GF-D8 (cell line): ENCODE measurements around the gene TBL1XR1.

Source experiments
- DNase-seq: peaks from one replicate; lab custom pipeline; 2025; lab: John Stamatoyannopoulos, UW

Gene TBL1XR1

GRCh38 chr3:177065285-177066033 is 131.8 kb downstream of the TBL1XR1 start:
- no peak for DNase-seq

- DNase-seq, result no peak
Observed at GRCh38 chr3:177062052-177062732, 135.1 kb downstream of the TBL1XR1 start.

- DNase-seq, result no peak
Observed at GRCh38 chr3:177061369-177061768, 135.9 kb downstream of the TBL1XR1 start.

- DNase-seq, result no peak
Observed at GRCh38 chr3:177060492-177060891, 136.8 kb downstream of the TBL1XR1 start.

GRCh38 chr3:177058648-177059047 is 138.6 kb downstream of the TBL1XR1 start:
- no peak for DNase-seq

- no peak for DNase-seq
Observed at GRCh38 chr3:177057768-177058167, 139.5 kb downstream of the TBL1XR1 start.

- no peak for DNase-seq
Observed at GRCh38 chr3:177056927-177057326, 140.4 kb downstream of the TBL1XR1 start.

GRCh38 chr3:177055605-177056571 is 141.4 kb downstream of the TBL1XR1 start:
- no peak for DNase-seq

- DNase-seq, result no peak
Observed at GRCh38 chr3:177053107-177053506, 144.2 kb downstream of the TBL1XR1 start.

GRCh38 chr3:177051411-177051810 is 145.9 kb downstream of the TBL1XR1 start:
- DNase-seq, result no peak

GRCh38 chr3:177050501-177051237 is 146.6 kb downstream of the TBL1XR1 start:
- DNase-seq, result peak; percentile 22

- DNase-seq, result no peak
Observed at GRCh38 chr3:177045767-177046166, 151.5 kb downstream of the TBL1XR1 start.

- DNase-seq, result no peak
Observed at GRCh38 chr3:177045222-177045621, 152.1 kb downstream of the TBL1XR1 start.

GRCh38 chr3:177041730-177042551 is 155.3 kb downstream of the TBL1XR1 start:
- DNase-seq, result no peak

- no peak for DNase-seq
Observed at GRCh38 chr3:177041021-177041729, 156.1 kb downstream of the TBL1XR1 start.

GRCh38 chr3:177039490-177040274 is 157.6 kb downstream of the TBL1XR1 start:
- DNase-seq, result no peak

GRCh38 chr3:177037241-177037640 is 160.0 kb downstream of the TBL1XR1 start:
- no peak for DNase-seq

- no peak for DNase-seq
Observed at GRCh38 chr3:177035676-177036075, 161.6 kb downstream of the TBL1XR1 start.

- no peak for DNase-seq
Observed at GRCh38 chr3:177034832-177035475, 162.3 kb downstream of the TBL1XR1 start.
